Measurements from ENCODE around the gene ATAD5. TPM values are rescaled to one million over a fixed set of nuclear protein-coding genes. Genes with fewer than 3 reads are reported as not detected.
"Not testable (repeated sequence)": the region's sequence is repeated elsewhere in the genome, so short reads cannot be mapped to it uniquely, and the experiment has no call there.

Gene ATAD5
- total and polyA plus RNA-seq, 12 donors, result 0.14 to 1.4 (median 0.44) TPM

DNA sequence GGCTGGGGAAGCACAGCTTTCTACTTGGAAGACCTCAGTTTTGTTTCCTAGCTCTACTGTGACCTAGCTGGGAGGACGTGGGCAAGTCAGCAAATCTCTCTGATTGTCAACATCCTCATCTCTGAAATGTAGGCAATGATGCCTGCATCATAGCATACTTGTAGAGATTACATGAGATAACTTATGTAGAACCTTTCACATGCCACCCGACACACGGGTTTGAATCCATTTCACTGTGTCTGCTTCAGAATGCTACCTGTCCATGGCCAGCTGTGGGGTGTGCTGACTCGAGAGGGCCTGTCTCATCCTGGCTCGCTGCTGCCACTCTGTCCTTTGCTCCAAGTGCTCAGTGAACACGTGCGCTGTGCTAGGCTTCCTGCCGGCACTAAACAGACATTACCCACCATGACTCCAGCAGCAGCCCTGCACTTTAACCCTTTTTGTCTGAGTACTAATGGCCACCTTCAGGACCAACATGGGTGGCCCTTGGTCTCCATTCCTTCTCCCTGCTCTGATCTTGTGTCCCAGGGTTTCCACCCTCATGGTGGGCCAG is 97.4 kb downstream of the ATAD5 start:
- intact Hi-C loops (cut with DNase I), result no loop called here
- DNase-seq (no peak), ATAC-seq (no peak)
- Histone ChIP-seq H3K4me1 (peaks cover 0 to 6% (median 0%) of the 10 kb centered on the region in 9 donors), H3K4me3 (no peak overlapping the region), H3K27me3 (peaks cover 0 to 21% (median 12%) of the 10 kb centered on the region in 7 donors), H3K36me3 (peaks cover 0 to 70% (median 0%) of the 10 kb centered on the region in 9 donors), H3K27ac (no peak overlapping the region), H3K9me3 (no peaks in the 10 kb centered on the region)
- no peak for TF ChIP-seq CTCF (IDR thresholded peaks at IDR 0.05)
- WGBS, 2 donors, result 44 to 52% methylated on average over 8 of the region's 8 CpGs

DNA sequence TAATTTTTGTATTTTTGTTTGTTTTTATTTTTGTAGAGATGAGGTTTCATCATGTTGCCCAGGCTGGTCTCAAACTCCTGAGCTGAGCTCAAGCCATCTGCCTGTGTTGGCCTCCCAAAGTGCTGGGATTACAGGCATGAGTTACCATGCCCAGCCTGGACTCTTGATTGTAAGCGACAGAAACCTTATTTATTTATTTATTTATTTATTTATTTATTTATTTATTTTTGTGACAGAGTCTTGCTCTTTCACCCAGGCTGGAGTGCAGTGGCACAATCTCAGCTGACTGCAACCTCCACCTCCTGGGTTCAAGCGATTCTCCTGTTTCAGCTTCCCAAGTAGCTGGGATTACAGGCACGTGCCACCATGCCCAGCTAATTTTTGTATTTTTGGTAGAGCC is 98.1 kb downstream of the ATAD5 start:
- H3K9me3 ChIP-seq; H3K4me3 ChIP-seq; H3K4me1 ChIP-seq; ATAC-seq; DNase-seq; H3K27ac ChIP-seq; intact Hi-C loops (cut with DNase I): not testable (repeated sequence)
- peaks cover 0 to 77% (median 0%) of the 10 kb centered on the region in 9 donors for H3K36me3 ChIP-seq
- WGBS, 2 donors, result 93 to 94% methylated on average over 3 of the region's 3 CpGs
- H3K27me3 ChIP-seq, result peaks cover 0 to 15% (median 7%) of the 10 kb centered on the region in 7 donors

- DNase-seq (no peak), ATAC-seq (no peak)
- intact Hi-C loops (cut with DNase I), result no loop called here
- Histone ChIP-seq H3K9me3 (no peaks in the 10 kb centered on the region), H3K27ac (no peak overlapping the region), H3K36me3 (peaks cover 0 to 83% (median 0%) of the 10 kb centered on the region in 9 donors), H3K4me1 (peaks cover 0 to 2% (median 0%) of the 10 kb centered on the region in 9 donors), H3K4me3 (no peak overlapping the region), H3K27me3 (peaks cover 0 to 10% (median under 1%) of the 10 kb centered on the region in 7 donors)
- 89 to 91% methylated on average over 3 of the region's 3 CpGs for WGBS, 2 donors
- TF ChIP-seq CTCF (IDR thresholded peaks at IDR 0.05), result no peak
Measured at GRCh38 chr17:30930495-30930894, 98.7 kb downstream of the ATAD5 start.

DNA sequence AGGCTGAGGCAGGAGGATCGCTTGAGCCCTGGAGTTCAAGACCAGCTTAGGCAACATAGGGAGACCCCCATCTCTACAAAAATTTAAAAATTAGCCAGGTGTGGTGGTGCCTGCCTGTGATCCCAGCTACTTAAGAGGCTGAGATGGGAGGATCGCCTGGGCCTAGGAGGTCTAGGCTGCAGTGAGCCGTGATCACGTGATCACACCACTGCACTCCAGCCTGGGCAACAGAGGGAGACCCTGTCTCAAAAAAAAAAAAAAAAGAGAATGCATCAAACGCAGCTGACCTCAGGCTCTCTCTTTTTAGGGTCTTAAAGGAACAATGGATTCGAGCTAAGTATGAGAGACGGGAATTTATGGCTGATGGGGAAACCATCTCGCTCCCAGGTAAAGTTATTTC is 99.8 kb downstream of the ATAD5 start:
- ATAC-seq; H3K27ac ChIP-seq; H3K4me3 ChIP-seq; intact Hi-C loops (cut with DNase I); H3K4me1 ChIP-seq; H3K27me3 ChIP-seq; DNase-seq; H3K9me3 ChIP-seq: not testable (repeated sequence)
- peaks cover 0 to 85% (median 0%) of the 10 kb centered on the region in 9 donors for H3K36me3 ChIP-seq
- WGBS, 2 donors, result 89 to 91% methylated on average over 8 of the region's 8 CpGs

DNA sequence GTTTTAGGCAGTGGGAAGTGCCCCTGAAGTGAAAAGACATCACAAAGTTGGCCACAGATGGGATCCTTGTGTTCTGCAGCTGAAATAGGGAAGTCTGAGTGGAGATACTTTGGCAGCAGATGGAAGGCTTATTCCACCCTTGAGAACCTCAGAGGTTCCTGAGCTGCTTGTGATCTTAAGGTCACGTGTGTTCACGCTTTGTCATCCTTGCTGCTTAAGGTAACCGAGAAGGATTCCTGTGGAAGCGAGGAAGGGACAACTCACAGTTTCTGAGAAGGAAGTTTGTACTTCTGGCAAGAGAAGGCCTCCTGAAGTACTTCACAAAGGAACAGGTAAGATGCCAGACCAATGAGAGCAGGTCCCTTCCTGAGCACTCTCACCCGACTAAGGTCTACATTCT is 102.2 kb downstream of the ATAD5 start:
- Histone ChIP-seq H3K9me3 (no peaks in the 10 kb centered on the region), H3K4me3 (no peak overlapping the region), H3K27ac (no peak overlapping the region), H3K4me1 (peaks cover 0 to 20% (median 0%) of the 10 kb centered on the region in 9 donors), H3K27me3 (peaks cover 0 to 2% (median 0%) of the 10 kb centered on the region in 7 donors), H3K36me3 (peaks cover 0 to 86% (median 0%) of the 10 kb centered on the region in 9 donors)
- ATAC-seq (no peak), DNase-seq (no peak)
- no peak for TF ChIP-seq CTCF (IDR thresholded peaks at IDR 0.05)
- WGBS, 2 donors, result 73 to 77% methylated on average over 5 of the region's 5 CpGs
- intact Hi-C loops (cut with DNase I), result no loop called here

Measured in heart right ventricle (tissue), 16 donors.